Caco-2 (cell line): ENCODE measurements around the gene SPHK2. TPM values are rescaled to one million over a fixed set of nuclear protein-coding genes. Genes with fewer than 3 reads are reported as not detected.
"Not testable (repeated sequence)": the region's sequence is repeated elsewhere in the genome, so short reads cannot be mapped to it uniquely, and the experiment has no call there.

Source experiments
- BruUV-seq: library from RNA; stranded (reverse); fragments of 400-500 nt; replicated peaks from 2 replicates; lab custom pipeline; 2021; lab: Mats Ljungman, UMichigan
- CTCF ChIA-PET: fragments of 300-600 bp; sonication (Branson Sonifier 250); formaldehyde crosslinking; loops from one replicate; lab custom pipeline; 2022; ENCODE audit warnings: antibody characterized with exemption; lab: Charles Lee
- POLR2A ChIA-PET: fragments of 300-600 bp; sonication (Branson Sonifier 250); formaldehyde crosslinking; loops from one replicate; lab custom pipeline; 2022; ENCODE audit warnings: antibody characterized with exemption; lab: Charles Lee
- DNase-seq, 2 experiments: peaks; one replicate each; pipeline versions ENCODE4 v3.0.0 to v3.0.0-alpha.2; 2020 to 2022
- H3K27me3 ChIP-seq: replicated peaks from 2 replicates; pipeline ENCODE4 v1.6.0; 2011; ENCODE audit warnings: low read length; ENCODE audit not compliant: control insufficient read depth, insufficient read depth
- H3K36me3 ChIP-seq: 2 replicates; pipeline ENCODE4 v1.5.1; 2011; ENCODE audit warnings: low read length; ENCODE audit not compliant: control insufficient read depth, insufficient read depth
- H3K4me1 ChIP-seq: fragments of 250-450 bp; sonication (Bioruptor Pico); 2 replicates; pipeline ENCODE4 v1.5.1; 2020; ENCODE audit warnings: mild to moderate bottlenecking
- H3K4me3 ChIP-seq: 2 replicates; pipeline ENCODE4 v1.5.1; 2011; ENCODE audit warnings: low read depth, mild to moderate bottlenecking, control low read depth, low read length
- H3K9me3 ChIP-seq: fragments of 250-450 bp; sonication (Bioruptor Pico); 2 replicates; pipeline ENCODE4 v1.5.1; 2020; ENCODE audit warnings: mild to moderate bottlenecking, moderate library complexity
- H3K27ac Mint-ChIP-seq: one replicate; pipeline ENCODE4 v1.8.0; 2022; ENCODE audit warnings: mixed read lengths; ENCODE audit not compliant: unreplicated experiment
- H3K27me3 Mint-ChIP-seq: one replicate; pipeline ENCODE4 v1.8.0; 2022; ENCODE audit warnings: mixed read lengths; ENCODE audit not compliant: insufficient read depth, unreplicated experiment
- H3K36me3 Mint-ChIP-seq: one replicate; pipeline ENCODE4 v1.8.0; 2022; ENCODE audit warnings: mild to moderate bottlenecking, mixed read lengths; ENCODE audit not compliant: insufficient read depth, unreplicated experiment
- H3K4me1 Mint-ChIP-seq: one replicate; pipeline ENCODE4 v1.8.0; 2022; ENCODE audit warnings: low read depth, mixed read lengths; ENCODE audit not compliant: unreplicated experiment
- H3K4me3 Mint-ChIP-seq: one replicate; pipeline ENCODE4 v1.8.0; 2022; ENCODE audit warnings: mild to moderate bottlenecking, moderate library complexity, mixed read lengths; ENCODE audit not compliant: unreplicated experiment
- H3K9me3 Mint-ChIP-seq: one replicate; pipeline ENCODE4 v1.8.0; 2022; ENCODE audit warnings: mixed read lengths; ENCODE audit not compliant: unreplicated experiment
- intact Hi-C: fragments of 100-400 bp; cut with micrococcal nuclease; formaldehyde crosslinking; loops from one replicate; pipeline ENCODE4 v1.10.0; 2022; ENCODE audit not compliant: unreplicated experiment
- total RNA-seq: library from RNA; stranded (reverse); gene quantifications from 2 replicates; pipeline ENCODE4 v1.2.3, GENCODE V29; 2022
- TF ChIP-seq, protein P1 (sequence below), 2 experiments: fragments of 200-600 bp in 1 of 2; IDR thresholded peaks; 1 replicate in 1 of 2; 2 replicates in 1 of 2; pipeline versions ENCODE4 v1.5.1 to v1.8.0; 2011 to 2022; ENCODE audit warnings: antibody characterized with exemption in 1 of 2, control low read depth in 1 of 2, inconsistent platforms in 1 of 2, low read depth in 1 of 2, low read length in 1 of 2, mild to moderate bottlenecking in 1 of 2, moderate library complexity in 1 of 2; ENCODE audit not compliant: insufficient read depth in 1 of 2, severe bottlenecking in 1 of 2, unreplicated experiment in 1 of 2

SPHK2 gene
- total RNA-seq, 1 experiment from 2014 or later = 140 TPM

DNA sequence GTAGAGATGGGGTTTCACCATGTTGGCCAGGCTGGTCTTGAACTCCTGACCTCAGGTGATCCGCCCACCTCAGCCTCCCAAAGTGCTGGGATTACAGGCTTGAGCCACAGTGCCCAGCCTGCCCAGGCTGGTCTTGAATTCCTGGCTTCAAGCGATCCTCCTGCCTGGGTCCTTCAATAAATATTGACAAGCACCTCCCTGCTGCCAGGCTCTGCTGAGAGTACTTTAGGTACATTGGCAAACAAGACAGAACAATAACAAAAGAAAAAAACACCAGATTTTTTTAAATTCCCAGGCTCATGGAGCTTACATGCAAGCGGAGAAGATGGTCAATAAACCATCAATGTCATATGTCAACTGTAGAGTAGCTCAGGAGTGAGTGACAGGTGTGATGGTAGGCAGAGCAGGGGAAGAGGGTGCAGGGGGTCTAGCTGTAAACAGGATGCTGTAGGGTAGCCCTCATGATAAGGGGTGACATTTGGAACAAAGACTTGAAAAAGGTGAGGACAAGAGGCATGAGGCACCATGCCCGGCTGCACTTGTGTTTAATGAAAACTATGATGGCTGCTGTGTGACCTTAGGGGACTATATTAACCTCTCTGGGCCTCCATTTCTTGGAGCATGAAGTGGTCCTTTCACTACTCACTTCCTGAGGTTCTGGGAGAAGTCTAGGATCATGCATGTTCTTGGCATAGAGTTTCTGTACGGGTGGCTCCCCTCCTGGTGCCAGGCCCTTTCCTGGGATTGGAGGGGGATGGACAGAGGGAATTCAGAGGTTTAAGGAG lies 47.7 kb upstream of the SPHK2 start:
- Mint-ChIP-seq H3K27ac (peak overlapping the region; percentile 67), H3K4me3 (no peak overlapping the region), H3K9me3 (no peaks in the 10 kb centered on the region), H3K27me3 (no peaks in the 10 kb centered on the region), H3K4me1 (peaks cover 23% of the 10 kb centered on the region), H3K36me3 (peaks cover 7% of the 10 kb centered on the region)
- DNase-seq = peak; percentile 64 to 74
- intact Hi-C loops = loop anchor here (1.0 kb wide), 1 partner anchor 13 kb away; no protein-coding TSS in a partner anchor
- H3K4me1 ChIP-seq = peaks cover 31% of the 10 kb centered on the region
- TF ChIP-seq, protein P1, sequence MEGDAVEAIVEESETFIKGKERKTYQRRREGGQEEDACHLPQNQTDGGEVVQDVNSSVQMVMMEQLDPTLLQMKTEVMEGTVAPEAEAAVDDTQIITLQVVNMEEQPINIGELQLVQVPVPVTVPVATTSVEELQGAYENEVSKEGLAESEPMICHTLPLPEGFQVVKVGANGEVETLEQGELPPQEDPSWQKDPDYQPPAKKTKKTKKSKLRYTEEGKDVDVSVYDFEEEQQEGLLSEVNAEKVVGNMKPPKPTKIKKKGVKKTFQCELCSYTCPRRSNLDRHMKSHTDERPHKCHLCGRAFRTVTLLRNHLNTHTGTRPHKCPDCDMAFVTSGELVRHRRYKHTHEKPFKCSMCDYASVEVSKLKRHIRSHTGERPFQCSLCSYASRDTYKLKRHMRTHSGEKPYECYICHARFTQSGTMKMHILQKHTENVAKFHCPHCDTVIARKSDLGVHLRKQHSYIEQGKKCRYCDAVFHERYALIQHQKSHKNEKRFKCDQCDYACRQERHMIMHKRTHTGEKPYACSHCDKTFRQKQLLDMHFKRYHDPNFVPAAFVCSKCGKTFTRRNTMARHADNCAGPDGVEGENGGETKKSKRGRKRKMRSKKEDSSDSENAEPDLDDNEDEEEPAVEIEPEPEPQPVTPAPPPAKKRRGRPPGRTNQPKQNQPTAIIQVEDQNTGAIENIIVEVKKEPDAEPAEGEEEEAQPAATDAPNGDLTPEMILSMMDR (IDR thresholded peaks at IDR 0.05; ENCODE audit: insufficient read depth in 1 of 2, low read depth in 1 of 2, low read length in 1 of 2, severe bottlenecking in 1 of 2, unreplicated experiment in 1 of 2) = no peak
- CTCF ChIA-PET = interaction anchor here (0.6 to 0.8 kb wide), 3 partner anchors 17 to 126 kb away, joined by 3 to 6 read pairs (median 3); partner anchors contain the start of gene GRWD1
- H3K27me3 ChIP-seq = no peaks in the 10 kb centered on the region
- POLR2A ChIA-PET = interaction anchor here (0.9 kb wide), 1 partner anchor 18 kb away, joined by 6 read pairs; no protein-coding TSS in a partner anchor
- H3K4me3 ChIP-seq = no peak overlapping the region
- BruUV-seq = no TSS peak
- H3K9me3 ChIP-seq = no peaks in the 10 kb centered on the region
- H3K36me3 ChIP-seq = no peaks in the 10 kb centered on the region

- intact Hi-C loops = no loop called here
- Mint-ChIP-seq H3K27me3 (no peaks in the 10 kb centered on the region), H3K4me1 (peaks cover 18% of the 10 kb centered on the region), H3K9me3 (no peaks in the 10 kb centered on the region), H3K4me3 (no peak overlapping the region), H3K27ac (peak overlapping the region; percentile 67), H3K36me3 (peaks cover 15% of the 10 kb centered on the region)
- H3K36me3 ChIP-seq = no peaks in the 10 kb centered on the region
- DNase-seq = no peak
- no peak overlapping the region for H3K4me3 ChIP-seq
- H3K27me3 ChIP-seq = no peaks in the 10 kb centered on the region
- ChIA-PET POLR2A (interaction anchor here (0.9 kb wide), 1 partner anchor 15 kb away, joined by 5 read pairs; no protein-coding TSS in a partner anchor), CTCF (interaction anchor here (0.7 to 1.2 kb wide), 3 partner anchors 11 to 86 kb away, joined by 3 to 5 read pairs (median 3); no protein-coding TSS in a partner anchor)
- H3K9me3 ChIP-seq = no peaks in the 10 kb centered on the region
- no TSS peak for BruUV-seq
- TF ChIP-seq, protein P1 (IDR thresholded peaks at IDR 0.05; ENCODE audit: insufficient read depth in 1 of 2, low read depth in 1 of 2, low read length in 1 of 2, severe bottlenecking in 1 of 2, unreplicated experiment in 1 of 2) = no peak
- peaks cover 30% of the 10 kb centered on the region for H3K4me1 ChIP-seq
Observed at GRCh38 chr19:48573163-48573505, 46.2 kb upstream of the SPHK2 start.

GRCh38 chr19:48575931-48576622 lies 43.2 kb upstream of the SPHK2 start:
- ChIA-PET POLR2A (no interaction called here), CTCF (interaction anchor here (1.6 kb wide), 1 partner anchor 33 kb away, joined by 8 read pairs; no protein-coding TSS in a partner anchor)
- H3K27ac Mint-ChIP-seq = no peak overlapping the region
- intact Hi-C loops = no loop called here
- no peaks in the 10 kb centered on the region for H3K27me3 ChIP-seq
- H3K4me3 ChIP-seq = no peak overlapping the region
- peaks cover 23% of the 10 kb centered on the region for H3K4me1 ChIP-seq
- no peak overlapping the region for H3K4me3 Mint-ChIP-seq
- no peak for DNase-seq
- TF ChIP-seq, protein P1 (IDR thresholded peaks at IDR 0.05; ENCODE audit: insufficient read depth in 1 of 2, low read depth in 1 of 2, low read length in 1 of 2, severe bottlenecking in 1 of 2, unreplicated experiment in 1 of 2) = no peak
- H3K36me3 Mint-ChIP-seq = peaks cover 15% of the 10 kb centered on the region
- no peaks in the 10 kb centered on the region for H3K9me3 Mint-ChIP-seq
- peaks cover 16% of the 10 kb centered on the region for H3K4me1 Mint-ChIP-seq
- no peaks in the 10 kb centered on the region for H3K36me3 ChIP-seq
- H3K9me3 ChIP-seq = no peaks in the 10 kb centered on the region
- BruUV-seq = no TSS peak
- no peaks in the 10 kb centered on the region for H3K27me3 Mint-ChIP-seq

- H3K9me3 ChIP-seq, POLR2A ChIA-PET, H3K27ac Mint-ChIP-seq, H3K4me3 Mint-ChIP-seq, BruUV-seq, H3K36me3 ChIP-seq, intact Hi-C loops, H3K9me3 Mint-ChIP-seq, H3K4me3 ChIP-seq, H3K36me3 Mint-ChIP-seq, DNase-seq, H3K4me1 Mint-ChIP-seq, H3K27me3 Mint-ChIP-seq, H3K27me3 ChIP-seq: not testable (repeated sequence)
- peaks cover 14% of the 10 kb centered on the region; the same call in 1 of the 2 replicates for H3K4me1 ChIP-seq
- CTCF ChIA-PET = interaction anchor here (0.8 kb wide), 1 partner anchor 88 kb away, joined by 3 read pairs; no protein-coding TSS in a partner anchor
Observed at GRCh38 chr19:48577908-48578307, 41.4 kb upstream of the SPHK2 start.
